Middle frontal gyrus (tissue), 1 donor: ENCODE data around the gene CRAT.
A peak's percentile ranks its signal among the peaks of the same experiment; 100 is the strongest.

Source experiments
- DNase-seq: peaks from one replicate; pipeline ENCODE4 v3.0.0-alpha.2; 2015; ENCODE audit warnings: low spot score; ENCODE audit errors: extremely low spot score

CRAT gene

GRCh38 chr9:129093602-129094386 lies 16.8 kb downstream of the CRAT start:
- no peak for DNase-seq

- DNase-seq: no peak
These were observed 21.3 kb downstream of the CRAT start for GRCh38 chr9:129089246-129089645.

GRCh38 chr9:129084087-129084486 lies 26.5 kb downstream of the CRAT start:
- no peak for DNase-seq

GRCh38 chr9:129081388-129081904 lies 29.1 kb downstream of the CRAT start:
- no peak for DNase-seq

- peak; percentile 98 for DNase-seq
These were observed 29.8 kb downstream of the CRAT start, which contains the start of gene DOLPP1 for GRCh38 chr9:129080601-129081387. Gene DOLPP1 (plus strand): TSS chr9:129081111. CDS start chr9:129081132, 21 bp downstream.

- no peak for DNase-seq
These were observed 30.3 kb downstream of the CRAT start for GRCh38 chr9:129080298-129080600.

GRCh38 chr9:129079829-129080228 lies 30.8 kb downstream of the CRAT start:
- no peak for DNase-seq

- no peak for DNase-seq
These were observed 31.7 kb downstream of the CRAT start for GRCh38 chr9:129078691-129079503.

GRCh38 chr9:129077236-129077635 lies 33.4 kb downstream of the CRAT start:
- no peak for DNase-seq

GRCh38 chr9:129076640-129077037 lies 34.0 kb downstream of the CRAT start:
- DNase-seq: no peak

GRCh38 chr9:129075996-129076639 lies 34.5 kb downstream of the CRAT start:
- no peak for DNase-seq

GRCh38 chr9:129074106-129074505 lies 36.5 kb downstream of the CRAT start:
- DNase-seq: no peak

- no peak for DNase-seq
These were observed 37.2 kb downstream of the CRAT start for GRCh38 chr9:129073404-129073803.

- DNase-seq: no peak
These were observed 38.4 kb downstream of the CRAT start for GRCh38 chr9:129072171-129072570.

GRCh38 chr9:129071526-129072126 lies 39.0 kb downstream of the CRAT start:
- DNase-seq: no peak

- no peak for DNase-seq
These were observed 39.7 kb downstream of the CRAT start for GRCh38 chr9:129070696-129071525.

- DNase-seq: no peak
These were observed 40.5 kb downstream of the CRAT start for GRCh38 chr9:129069862-129070641.

GRCh38 chr9:129068990-129069861 lies 41.4 kb downstream of the CRAT start:
- no peak for DNase-seq
